A549 (cell line): ENCODE results near the gene HRH3.

Source experiments
- CBX2 ChIP-seq: fragments of 200-600 bp; sonication (generic); IDR thresholded peaks from 2 replicates; pipeline ENCODE4 v1.6.1; 2016; ENCODE audit warnings: low read depth, mild to moderate bottlenecking, borderline replicate concordance
- EP300 ChIP-seq, 2 experiments: fragments of >200 bp; sonication (Bioruptor Twin); formaldehyde crosslinking; IDR thresholded peaks; 2 replicates in 1 of 2; 3 replicates in 1 of 2; pipeline ENCODE4 v1.6.1; 2016 to 2017
- FOSL2 ChIP-seq, 2 experiments: fragments of 450-650 bp in 1 of 2; fragments of >200 bp in 1 of 2; sonication (Bioruptor Twin) in 1 of 2; formaldehyde crosslinking; IDR thresholded peaks; 2 replicates each; pipeline versions ENCODE4 v1.5.0 to v1.6.1; 2016 to 2020; ENCODE audit warnings: mild to moderate bottlenecking in 1 of 2, moderate library complexity in 1 of 2
- JUNB ChIP-seq: fragments of >200 bp; sonication (Bioruptor Twin); formaldehyde crosslinking; IDR thresholded peaks from 2 replicates; pipeline ENCODE4 v1.6.1; 2016
- PHF8 ChIP-seq: fragments of 200-600 bp; sonication (generic); IDR thresholded peaks from 2 replicates; pipeline ENCODE4 v1.6.1; 2016; ENCODE audit warnings: low read depth, mild to moderate bottlenecking, antibody characterized with exemption, moderate library complexity, borderline replicate concordance
- POLR2A ChIP-seq: IDR thresholded peaks from 2 replicates; pipeline ENCODE4 v1.6.1; 2012; ENCODE audit warnings: mild to moderate bottlenecking, low read length
- POLR2AphosphoS2 ChIP-seq: conservative IDR thresholded peaks from 2 replicates; pipeline ENCODE4 v1.6.1; 2012; ENCODE audit warnings: low read length, improper control_type of control experiment, inconsistent platforms
- RFX5 ChIP-seq: fragments of 450-650 bp; IDR thresholded peaks from 2 replicates; pipeline ENCODE4 v1.7.1; 2014; ENCODE audit warnings: antibody characterized with exemption, mild to moderate bottlenecking, moderate library complexity
- RNF2 ChIP-seq: fragments of 200-600 bp; sonication (generic); IDR thresholded peaks from 2 replicates; pipeline ENCODE4 v1.6.1; 2016; ENCODE audit warnings: low read depth, mild to moderate bottlenecking, antibody characterized with exemption, moderate library complexity, borderline replicate concordance
- TF ChIP-seq, protein P1 (sequence below): fragments of >200 bp; sonication (Bioruptor Twin); formaldehyde crosslinking; IDR thresholded peaks from 3 replicates; pipeline ENCODE4 v1.5.1; 2016
- TF ChIP-seq, protein P2 (sequence below): IDR thresholded peaks from 2 replicates; pipeline ENCODE4 v1.6.1; 2012
- TF ChIP-seq, protein P3 (sequence below): fragments of 450-650 bp; IDR thresholded peaks from 2 replicates; pipeline ENCODE4 v1.6.1; 2014; ENCODE audit warnings: antibody characterized with exemption
- TF ChIP-seq, protein P4 (sequence below): fragments of 200-600 bp; sonication (generic); IDR thresholded peaks from 2 replicates; pipeline ENCODE4 v1.6.1; 2016; ENCODE audit warnings: antibody characterized with exemption, mild to moderate bottlenecking, moderate library complexity

DNA sequence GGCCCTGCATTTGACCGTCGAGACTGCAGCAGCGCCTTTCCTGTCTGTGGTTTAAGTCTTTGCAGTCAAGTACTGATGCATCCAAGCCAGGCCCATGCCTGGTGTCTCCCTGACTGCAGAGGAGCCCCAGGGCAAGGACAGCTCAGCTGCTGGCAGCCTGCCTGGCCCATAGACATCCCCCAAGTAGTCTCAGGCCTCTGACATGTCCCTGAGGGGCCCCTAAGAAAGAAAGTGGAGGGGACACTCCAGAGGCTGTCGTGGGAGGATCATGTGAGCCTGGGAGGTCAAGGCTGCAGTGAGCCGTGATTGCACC is 18.0 kb downstream of the HRH3 start:
- no peak for TF ChIP-seq POLR2A
- no peak for TF ChIP-seq PHF8
- no peak for TF ChIP-seq CBX2
- TF ChIP-seq, protein P1, sequence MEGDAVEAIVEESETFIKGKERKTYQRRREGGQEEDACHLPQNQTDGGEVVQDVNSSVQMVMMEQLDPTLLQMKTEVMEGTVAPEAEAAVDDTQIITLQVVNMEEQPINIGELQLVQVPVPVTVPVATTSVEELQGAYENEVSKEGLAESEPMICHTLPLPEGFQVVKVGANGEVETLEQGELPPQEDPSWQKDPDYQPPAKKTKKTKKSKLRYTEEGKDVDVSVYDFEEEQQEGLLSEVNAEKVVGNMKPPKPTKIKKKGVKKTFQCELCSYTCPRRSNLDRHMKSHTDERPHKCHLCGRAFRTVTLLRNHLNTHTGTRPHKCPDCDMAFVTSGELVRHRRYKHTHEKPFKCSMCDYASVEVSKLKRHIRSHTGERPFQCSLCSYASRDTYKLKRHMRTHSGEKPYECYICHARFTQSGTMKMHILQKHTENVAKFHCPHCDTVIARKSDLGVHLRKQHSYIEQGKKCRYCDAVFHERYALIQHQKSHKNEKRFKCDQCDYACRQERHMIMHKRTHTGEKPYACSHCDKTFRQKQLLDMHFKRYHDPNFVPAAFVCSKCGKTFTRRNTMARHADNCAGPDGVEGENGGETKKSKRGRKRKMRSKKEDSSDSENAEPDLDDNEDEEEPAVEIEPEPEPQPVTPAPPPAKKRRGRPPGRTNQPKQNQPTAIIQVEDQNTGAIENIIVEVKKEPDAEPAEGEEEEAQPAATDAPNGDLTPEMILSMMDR: no peak
- TF ChIP-seq EP300 (IDR thresholded peaks at IDR 0.05): no peak
- no peak for TF ChIP-seq RFX5
- TF ChIP-seq POLR2AphosphoS2: no peak
- TF ChIP-seq, protein P2, sequence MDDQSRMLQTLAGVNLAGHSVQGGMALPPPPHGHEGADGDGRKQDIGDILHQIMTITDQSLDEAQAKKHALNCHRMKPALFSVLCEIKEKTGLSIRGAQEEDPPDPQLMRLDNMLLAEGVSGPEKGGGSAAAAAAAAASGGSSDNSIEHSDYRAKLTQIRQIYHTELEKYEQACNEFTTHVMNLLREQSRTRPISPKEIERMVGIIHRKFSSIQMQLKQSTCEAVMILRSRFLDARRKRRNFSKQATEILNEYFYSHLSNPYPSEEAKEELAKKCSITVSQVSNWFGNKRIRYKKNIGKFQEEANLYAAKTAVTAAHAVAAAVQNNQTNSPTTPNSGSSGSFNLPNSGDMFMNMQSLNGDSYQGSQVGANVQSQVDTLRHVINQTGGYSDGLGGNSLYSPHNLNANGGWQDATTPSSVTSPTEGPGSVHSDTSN: no peak
- no peak for TF ChIP-seq JUNB
- TF ChIP-seq FOSL2 (IDR thresholded peaks at IDR 0.05): no peak
- no peak for TF ChIP-seq FOSL2 (CRISPR knock-in tag; IDR thresholded peaks at IDR 0.05)
- no peak for TF ChIP-seq RNF2
- TF ChIP-seq, protein P3, sequence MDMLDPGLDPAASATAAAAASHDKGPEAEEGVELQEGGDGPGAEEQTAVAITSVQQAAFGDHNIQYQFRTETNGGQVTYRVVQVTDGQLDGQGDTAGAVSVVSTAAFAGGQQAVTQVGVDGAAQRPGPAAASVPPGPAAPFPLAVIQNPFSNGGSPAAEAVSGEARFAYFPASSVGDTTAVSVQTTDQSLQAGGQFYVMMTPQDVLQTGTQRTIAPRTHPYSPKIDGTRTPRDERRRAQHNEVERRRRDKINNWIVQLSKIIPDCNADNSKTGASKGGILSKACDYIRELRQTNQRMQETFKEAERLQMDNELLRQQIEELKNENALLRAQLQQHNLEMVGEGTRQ: no peak
- TF ChIP-seq, protein P4, sequence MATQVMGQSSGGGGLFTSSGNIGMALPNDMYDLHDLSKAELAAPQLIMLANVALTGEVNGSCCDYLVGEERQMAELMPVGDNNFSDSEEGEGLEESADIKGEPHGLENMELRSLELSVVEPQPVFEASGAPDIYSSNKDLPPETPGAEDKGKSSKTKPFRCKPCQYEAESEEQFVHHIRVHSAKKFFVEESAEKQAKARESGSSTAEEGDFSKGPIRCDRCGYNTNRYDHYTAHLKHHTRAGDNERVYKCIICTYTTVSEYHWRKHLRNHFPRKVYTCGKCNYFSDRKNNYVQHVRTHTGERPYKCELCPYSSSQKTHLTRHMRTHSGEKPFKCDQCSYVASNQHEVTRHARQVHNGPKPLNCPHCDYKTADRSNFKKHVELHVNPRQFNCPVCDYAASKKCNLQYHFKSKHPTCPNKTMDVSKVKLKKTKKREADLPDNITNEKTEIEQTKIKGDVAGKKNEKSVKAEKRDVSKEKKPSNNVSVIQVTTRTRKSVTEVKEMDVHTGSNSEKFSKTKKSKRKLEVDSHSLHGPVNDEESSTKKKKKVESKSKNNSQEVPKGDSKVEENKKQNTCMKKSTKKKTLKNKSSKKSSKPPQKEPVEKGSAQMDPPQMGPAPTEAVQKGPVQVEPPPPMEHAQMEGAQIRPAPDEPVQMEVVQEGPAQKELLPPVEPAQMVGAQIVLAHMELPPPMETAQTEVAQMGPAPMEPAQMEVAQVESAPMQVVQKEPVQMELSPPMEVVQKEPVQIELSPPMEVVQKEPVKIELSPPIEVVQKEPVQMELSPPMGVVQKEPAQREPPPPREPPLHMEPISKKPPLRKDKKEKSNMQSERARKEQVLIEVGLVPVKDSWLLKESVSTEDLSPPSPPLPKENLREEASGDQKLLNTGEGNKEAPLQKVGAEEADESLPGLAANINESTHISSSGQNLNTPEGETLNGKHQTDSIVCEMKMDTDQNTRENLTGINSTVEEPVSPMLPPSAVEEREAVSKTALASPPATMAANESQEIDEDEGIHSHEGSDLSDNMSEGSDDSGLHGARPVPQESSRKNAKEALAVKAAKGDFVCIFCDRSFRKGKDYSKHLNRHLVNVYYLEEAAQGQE: no peak
